HPDE6-E6E7 (cell line): ENCODE data around the gene LBHD1.
"Not testable (repeated sequence)": the region's sequence is repeated elsewhere in the genome, so short reads cannot be mapped to it uniquely, and the experiment has no call there.

Experiments used
- DNase-seq: peaks from one replicate; pipeline ENCODE4 v3.0.0; 2011; ENCODE audit warnings: missing footprints; ENCODE audit errors: extremely low spot score

Gene LBHD1

DNA sequence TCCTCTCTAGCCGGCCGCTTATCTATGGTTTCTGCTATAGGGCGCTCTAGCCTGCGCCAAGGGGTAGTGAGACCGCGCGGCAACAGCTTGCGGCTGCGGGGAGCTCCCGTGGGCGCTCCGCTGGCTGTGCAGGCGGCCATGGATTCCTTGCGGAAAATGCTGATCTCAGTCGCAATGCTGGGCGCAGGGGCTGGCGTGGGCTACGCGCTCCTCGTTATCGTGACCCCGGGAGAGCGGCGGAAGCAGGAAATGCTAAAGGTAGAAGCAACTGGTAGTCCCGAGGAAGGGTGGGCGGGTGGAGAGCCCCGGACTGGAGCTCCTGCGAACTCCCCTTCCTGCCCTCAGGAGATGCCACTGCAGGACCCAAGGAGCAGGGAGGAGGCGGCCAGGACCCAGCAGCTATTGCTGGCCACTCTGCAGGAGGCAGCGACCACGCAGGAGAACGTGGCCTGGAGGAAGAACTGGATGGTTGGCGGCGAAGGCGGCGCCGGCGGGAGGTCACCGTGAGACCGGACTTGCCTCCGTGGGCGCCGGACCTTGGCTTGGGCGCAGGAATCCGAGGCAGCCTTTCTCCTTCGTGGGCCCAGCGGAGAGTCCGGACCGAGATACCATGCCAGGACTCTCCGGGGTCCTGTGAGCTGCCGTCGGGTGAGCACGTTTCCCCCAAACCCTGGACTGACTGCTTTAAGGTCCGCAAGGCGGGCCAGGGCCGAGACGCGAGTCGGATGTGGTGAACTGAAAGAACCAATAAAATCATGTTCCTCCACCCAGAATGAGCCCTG is at the start of gene LBHD1, which contains the start of gene UQCC3:
Gene LBHD1 (minus strand): TSS at position 660 of the 782 bp plus-strand sequence. CDS start 2,236 bp downstream, outside the sequence.
Gene UQCC3 (plus strand): TSS at position 66 of the 782 bp plus-strand sequence. CDS start 73 bp downstream, at position 139.
- DNase-seq = peak; percentile 71

DNA sequence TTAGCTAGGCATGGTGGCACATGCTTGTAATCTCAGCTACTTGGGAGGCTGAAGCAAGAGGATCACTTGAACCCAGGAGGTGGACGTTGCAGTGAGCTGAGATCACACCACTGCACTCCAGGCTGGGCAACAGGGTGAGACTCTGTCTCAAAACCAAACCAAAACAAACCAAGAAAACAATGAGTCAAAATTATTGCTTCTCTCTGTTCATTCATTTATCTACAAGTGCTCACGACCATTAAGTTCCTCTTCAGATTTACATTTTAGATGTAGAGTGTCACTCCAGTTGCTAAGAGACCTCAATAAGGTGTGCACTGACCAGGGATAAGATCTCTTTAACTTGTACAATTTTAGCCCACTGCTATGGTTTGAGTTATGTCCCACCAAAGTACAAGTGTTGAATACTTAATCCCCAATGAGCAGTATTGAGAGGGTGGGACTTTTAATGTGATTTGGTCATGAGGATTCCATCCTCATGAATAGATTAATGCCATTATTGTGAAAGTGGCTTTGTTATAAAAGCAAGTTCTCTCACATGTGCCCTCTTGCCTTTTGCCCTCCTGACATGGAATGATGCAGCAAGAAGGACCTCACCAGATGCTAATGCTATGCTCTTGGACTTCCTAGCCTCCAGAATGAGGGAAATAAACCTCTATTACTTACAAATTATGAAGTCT is 47.4 kb upstream of the LBHD1 start:
- no peak for DNase-seq

DNA sequence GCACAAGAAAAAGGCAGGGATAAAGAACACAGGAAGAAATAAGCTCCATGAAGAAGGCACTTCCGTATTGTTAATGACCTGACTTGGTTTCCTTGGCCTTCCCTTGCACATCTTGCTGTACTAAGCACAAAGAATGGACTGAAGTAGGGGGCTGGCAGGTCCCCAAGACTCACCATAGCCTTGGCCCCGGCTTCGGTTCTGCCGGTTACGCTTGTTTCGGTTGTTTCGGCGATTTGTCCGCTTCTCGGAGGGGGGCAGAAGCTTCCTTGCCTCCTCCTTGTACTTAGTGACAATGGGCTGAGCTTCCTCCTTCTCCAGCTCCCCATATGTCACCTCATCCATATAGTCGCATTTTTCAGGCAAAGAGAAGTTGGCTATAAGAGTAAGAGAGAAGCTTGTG is 44.7 kb upstream of the LBHD1 start:
- DNase-seq = no peak

DNA sequence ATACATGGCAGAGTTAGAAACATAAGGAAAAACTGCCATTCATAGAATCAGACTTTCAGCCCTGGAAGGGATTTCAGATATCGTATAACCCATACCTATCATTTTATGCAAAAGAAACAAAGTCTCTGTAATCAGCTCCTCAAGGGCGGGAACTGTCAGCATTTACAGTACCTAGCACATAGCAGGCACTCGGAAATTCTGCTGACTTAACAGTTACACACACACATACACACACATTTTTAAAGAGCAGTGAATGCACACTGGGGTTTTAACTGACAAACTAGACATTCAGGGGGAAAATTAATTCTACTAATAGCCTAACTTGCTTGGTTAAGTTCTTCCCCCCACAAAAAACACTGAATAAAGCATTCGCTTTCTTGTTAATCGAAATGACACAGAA is 44.1 kb upstream of the LBHD1 start:
- DNase-seq = no peak

DNA sequence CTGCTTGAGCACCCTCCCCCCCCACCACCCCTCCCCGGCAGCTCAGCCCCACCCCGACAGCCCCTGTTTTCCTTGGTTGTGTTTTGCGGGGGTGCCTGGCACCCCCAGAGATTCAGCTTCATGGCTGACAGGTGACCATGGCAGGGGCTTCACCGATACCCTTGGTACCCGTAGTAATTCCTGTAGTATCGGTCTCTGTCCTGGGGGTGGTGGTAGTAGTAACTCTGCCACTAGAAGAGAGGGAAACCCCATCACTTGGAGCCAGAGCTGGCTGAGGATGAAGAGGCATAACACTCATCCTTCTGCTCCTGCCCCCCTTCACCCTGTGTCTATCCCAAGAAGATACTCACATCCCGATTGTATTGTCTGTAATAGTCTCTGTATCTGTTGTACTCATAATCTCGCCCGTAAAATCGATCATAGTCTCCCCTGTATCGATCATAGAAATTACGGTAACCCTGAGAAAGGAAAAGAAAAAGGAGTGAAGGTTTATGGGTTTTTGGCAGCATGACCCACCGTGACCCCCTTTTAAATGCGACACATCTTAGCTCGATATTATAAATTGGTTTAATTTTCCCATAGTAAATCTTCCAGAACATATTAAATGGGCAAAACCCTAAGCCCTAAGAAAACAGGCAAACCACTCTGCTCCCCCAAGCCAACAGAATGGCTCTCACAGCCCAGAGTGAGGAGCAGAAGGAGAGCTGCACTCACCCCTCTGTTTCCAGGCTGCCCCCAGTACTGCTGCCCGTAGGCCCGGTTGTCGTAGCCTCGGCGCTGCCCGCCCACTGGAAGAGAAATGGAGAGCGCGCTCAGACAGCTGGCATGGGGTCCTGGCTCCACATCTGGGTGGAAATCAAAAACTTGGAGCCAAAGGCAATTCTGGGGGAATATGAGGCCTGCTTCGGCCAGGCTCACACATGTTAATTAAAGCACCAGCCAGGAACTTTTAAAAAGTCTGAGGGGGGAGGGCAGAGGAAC is 43.4 kb upstream of the LBHD1 start:
- no peak for DNase-seq

DNA sequence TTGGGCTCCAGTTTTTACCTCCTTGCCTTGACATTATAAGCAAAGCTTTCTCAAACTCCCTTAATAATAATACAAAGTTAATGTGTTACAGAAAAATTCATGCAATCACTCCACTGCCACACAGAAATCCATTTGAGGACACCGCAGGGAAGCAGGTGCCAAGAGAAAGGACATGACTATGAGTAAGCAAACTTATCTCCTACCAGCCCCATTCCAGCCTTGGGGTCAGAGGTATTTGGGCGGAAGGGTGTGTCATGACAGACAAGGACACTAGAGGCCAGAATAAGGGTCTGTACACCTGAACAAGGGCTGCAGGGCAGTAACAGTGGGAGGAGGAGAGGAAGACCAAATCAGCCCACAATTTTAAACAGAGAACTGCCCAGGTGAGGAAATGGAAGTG is 41.3 kb upstream of the LBHD1 start:
- DNase-seq = no peak

DNA sequence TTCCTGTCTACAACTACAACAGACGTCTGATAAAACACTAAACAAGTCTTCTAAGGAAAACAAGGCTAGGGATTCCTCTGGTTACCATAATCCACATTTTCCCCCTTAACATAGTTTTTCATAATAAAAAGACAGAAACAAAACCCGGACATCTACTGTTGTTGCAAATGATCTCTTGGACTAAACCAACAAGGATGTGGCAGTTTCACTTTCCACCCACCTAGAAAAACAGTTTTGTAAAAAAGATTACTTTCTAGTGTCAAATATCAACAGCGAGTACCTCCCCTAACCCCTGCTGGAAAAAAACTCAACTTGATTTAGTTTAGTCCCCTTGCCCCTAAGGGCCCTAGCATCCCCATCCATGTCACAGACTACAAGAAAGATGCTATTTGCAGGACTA is 40.8 kb upstream of the LBHD1 start:
- DNase-seq = no peak

DNA sequence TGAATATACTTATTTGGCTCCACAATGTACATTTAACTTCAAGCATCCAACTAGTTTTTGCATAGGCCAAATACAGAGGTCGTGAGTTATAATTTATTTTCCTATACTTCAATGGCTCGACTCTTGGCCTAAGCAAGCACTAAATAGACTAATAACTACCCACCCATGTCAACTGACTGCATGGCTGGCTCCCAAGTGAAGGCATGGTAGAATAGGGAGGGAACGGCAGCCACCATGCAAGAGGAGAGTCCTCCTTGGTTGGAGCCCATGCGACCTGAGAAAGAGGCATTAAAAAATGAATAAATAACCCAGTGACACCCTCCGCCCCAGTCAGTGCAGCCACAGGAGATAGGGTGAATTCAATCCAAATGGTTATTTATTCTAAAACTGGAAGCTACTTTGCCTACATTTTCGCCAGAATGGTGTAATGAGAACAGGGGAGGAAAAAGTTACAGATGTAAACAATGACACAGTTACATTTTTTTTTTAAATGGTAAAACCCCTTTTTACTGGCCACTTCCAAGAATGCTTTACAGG is 40.3 kb upstream of the LBHD1 start:
- DNase-seq = no peak

DNA sequence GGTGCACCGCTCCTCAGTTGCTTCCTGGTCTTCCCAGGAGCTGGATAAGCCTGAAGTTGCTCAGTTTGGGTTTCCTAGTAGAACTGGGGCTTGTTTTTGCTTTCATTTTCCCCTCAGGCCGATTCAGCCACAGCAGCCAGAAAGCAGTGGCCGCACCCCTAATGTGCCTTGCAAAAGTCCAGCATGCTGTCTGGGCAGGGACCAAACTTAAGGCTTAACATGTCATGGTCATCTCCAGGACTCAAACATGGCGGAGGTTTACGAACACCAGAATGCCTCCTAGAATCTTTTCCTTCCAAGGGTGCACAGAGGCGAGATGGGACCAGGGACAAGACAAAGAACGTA is 37.9 kb upstream of the LBHD1 start:
- no peak for DNase-seq

DNA sequence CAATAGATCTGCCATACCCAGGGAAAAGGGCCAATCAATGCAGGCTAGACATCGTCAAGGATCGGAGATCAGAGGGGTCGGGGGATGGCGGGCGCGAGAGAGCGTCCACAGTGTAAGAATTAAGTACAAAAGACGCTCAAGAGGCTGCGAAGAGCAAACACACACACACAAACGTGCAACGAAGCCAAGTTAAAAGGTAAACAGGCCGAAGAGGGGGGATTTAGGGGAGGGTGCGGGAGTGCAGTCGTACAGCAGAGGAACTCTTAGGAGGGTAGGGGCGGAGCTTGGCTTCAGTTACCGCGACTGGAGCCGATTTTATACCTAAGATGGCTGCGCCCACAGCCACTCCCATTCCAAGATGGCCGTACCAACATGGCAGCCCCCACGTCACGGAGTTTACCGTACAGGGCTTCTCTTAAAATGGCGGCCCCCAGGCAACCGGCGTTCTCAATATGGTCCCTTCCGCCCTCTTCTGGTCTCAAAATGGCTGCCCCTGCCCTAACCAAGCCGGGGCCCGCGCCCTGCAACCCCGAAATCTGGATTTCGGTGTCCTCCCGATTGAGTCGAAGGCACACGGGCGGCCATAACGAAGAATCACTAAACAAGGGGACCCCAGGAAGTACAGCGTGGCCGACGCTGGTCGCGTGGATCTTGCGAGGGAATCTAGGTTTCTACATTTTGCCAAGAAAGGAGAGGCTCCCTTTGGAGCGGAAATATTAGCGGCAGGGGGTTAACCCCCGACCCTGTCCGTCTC is 37.4 kb upstream of the LBHD1 start:
- DNase-seq = peak; percentile 88

DNA sequence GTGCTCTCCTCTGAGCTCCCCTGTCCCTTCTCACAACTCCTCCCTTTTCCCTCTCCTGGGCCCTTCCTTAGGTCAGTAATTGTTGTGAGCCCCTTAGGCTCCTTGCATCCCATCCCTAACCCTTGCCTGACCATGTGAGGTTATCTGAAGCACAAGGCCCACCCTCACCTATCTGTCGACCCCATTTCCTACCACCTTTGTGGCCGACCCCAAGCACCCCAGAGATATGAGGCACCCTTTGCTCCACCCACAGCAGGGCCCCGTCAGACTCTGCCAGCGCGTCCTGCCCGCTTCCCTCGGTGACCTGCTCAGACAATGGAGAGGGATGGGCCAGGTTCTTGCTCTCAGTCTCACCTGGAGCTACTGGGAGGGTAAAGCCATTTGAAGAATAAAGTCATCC is 36.7 kb upstream of the LBHD1 start:
- no peak for DNase-seq

DNA sequence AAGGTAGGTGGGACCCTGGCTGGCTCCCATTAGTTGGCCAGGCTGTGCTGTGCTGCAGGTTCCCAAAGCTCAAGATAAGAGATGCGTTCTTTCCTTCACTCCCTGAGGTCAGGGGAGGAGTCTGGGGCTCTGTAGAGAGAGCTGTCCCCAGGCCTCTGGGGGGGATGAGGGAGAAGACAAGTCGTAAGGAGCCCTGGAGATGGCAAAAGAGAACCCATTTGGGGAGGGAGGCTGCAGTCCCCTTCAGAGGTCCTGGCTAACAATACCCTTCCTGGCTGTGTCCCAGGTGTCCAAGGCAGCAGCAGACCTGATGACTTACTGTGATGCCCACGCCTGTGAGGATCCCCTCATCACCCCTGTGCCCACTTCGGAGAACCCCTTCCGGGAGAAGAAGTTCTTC is 36.3 kb upstream of the LBHD1 start:
- DNase-seq = no peak

DNA sequence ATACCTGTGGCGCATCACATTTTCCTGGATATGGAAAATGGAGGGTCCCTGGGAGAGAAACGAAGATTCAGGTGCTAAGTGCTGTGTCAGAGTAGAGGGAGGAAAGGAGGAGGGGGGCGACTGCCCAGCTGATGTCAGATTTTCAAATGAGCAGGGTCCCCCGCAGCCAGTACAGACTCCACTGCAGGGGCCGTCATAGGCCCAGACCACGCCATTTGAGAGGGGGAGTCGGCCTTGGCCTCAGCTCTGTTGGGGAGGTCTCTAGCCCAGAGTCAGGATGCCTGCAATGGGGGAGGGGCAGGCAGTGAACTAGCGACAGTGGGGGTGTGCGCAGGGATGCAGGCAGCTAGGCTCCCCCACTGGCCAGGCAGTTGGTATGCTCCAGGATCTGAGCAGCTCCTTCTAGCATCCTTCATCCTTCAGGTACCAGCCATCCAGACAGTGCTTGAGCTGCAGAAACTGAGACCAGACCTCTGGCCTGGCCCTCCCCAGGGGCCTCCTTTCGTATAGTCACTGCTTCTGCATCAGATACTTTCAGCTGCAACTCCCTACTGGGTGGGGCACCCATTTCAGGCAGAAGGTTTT is 35.3 kb upstream of the LBHD1 start, which contains the start of the genes BSCL2 and GNG3:
Gene BSCL2 (minus strand): TSS at position 148 of the 585 bp plus-strand sequence. CDS start 229 bp downstream, outside the sequence.
Gene GNG3 (plus strand): TSS at position 400 of the 585 bp plus-strand sequence. CDS start 620 bp downstream, outside the sequence.
- DNase-seq = no peak

DNA sequence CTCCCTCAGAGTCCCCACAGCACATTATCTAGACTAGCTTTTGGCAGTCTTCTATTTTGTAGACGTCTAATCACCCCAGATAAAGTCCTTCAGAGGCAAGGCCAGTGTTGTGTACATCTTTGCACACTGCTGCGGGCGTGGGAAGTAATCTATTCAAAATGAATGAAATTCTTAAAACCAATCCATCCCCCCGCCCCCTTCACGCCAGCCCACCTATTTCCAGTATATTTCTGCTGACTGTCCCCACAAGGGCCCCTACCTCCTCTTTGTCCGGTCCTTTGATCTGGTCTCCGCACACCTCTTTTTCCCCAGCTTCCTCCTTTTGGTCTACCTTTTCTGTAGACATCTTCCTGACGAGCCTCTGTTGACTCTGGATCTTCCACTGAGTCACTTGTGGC is 34.8 kb upstream of the LBHD1 start:
- DNase-seq = no peak

DNA sequence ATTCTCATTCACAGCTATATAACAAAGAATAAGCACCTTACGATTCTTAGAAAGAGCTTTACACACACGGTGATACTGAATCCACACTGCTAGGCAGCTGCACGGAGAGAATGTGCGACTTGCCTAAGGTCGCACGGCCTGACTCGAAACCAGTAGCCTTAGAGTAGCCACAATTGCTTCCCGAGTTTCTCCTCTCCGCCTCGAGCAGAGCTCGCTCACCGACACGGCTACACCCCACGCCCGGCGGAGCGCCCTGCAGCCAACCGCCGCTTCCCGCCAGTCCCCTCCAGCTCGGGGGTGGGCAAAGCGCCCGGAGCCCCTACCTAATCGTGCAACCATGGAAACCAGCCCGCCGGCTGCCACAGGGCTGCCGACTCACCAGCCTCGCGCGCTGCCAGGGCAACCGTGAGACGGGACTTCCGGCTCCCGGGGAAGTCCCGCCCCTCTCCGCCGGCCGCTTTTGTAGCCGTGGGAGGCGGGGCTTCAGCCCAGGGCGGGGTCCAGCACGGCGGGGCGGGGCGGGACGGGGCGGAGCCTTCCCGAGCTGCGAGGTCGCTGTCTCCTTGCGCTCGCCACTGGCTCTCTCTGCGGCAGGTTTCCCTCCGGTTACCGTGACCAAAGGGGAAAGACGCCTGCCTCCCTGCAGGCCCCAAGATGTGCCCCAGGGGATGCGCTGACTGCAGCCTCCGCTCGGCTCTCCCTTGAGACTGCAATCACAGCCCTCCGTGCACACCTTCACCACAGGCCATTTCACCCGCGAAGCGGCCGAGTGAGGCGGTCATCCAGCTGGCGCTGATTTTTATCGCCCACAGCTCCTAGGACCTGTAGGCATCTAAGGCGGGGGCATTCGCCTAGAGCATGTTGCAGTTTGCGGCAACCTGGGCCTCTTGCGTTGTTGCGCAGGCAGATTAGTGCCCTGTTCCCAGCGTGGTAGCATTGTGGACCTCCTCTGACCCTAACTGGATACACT is 34.1 kb upstream of the LBHD1 start:
- peak; percentile 77 for DNase-seq

DNA sequence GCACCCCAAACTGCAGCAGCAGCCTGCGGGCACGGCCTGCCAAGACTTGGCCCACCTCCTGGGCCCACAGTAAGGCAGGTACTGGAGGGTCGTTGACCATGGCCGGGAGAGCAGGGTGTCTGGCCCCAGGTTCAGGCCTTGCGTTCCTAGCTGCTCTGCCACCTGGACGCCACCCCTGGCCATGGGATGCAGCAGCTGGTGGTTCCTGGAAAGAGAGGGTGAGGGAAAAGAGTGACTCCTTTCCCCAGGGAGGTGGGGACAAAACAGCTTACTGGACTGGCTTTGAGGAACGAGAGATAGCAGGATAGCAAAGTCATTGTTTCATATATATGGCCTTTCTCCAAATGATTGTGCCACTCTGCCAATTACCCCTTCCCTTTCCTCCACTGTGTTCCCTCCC is 33.3 kb upstream of the LBHD1 start:
- no peak for DNase-seq

DNA sequence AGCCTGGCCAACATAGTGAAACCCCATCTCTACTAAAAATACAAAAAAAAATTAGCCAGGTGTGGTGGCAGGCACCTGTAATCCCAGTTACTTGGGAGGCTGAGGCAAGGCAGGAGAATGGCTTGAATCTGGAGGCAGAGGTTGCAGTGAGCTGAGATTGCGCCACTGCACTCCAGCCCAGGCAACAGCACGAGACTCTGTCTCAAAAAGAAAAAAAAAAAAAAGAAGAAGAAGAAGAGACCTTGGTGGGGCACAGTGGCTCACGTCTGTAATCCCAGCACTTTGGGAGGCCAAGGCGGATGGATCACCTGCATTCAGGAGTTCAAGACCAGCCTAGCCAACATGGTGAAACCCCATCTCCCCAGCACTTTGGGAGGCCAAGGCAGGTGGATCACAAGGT is 31.9 kb upstream of the LBHD1 start:
- DNase-seq = not testable (repeated sequence)

DNA sequence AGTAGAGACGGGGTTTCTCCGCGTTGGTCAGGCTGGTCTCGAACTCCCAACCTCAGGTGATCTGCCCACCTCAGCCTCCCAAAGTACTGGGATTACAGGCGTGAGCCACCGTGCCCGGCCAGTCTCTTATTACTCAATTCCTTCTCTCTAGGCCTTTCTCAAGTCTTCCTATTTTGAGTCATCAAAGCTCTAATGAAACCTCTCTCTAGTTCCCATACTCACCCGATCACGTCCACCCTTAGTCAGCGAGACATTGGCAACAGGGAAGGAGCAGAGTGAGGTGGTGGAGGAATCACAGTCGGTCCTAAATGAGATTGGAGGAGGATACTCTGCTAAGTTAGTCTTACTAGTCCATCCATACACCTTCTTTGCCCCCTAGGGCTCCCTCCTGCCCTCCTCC is 30.2 kb upstream of the LBHD1 start:
- no peak for DNase-seq

DNA sequence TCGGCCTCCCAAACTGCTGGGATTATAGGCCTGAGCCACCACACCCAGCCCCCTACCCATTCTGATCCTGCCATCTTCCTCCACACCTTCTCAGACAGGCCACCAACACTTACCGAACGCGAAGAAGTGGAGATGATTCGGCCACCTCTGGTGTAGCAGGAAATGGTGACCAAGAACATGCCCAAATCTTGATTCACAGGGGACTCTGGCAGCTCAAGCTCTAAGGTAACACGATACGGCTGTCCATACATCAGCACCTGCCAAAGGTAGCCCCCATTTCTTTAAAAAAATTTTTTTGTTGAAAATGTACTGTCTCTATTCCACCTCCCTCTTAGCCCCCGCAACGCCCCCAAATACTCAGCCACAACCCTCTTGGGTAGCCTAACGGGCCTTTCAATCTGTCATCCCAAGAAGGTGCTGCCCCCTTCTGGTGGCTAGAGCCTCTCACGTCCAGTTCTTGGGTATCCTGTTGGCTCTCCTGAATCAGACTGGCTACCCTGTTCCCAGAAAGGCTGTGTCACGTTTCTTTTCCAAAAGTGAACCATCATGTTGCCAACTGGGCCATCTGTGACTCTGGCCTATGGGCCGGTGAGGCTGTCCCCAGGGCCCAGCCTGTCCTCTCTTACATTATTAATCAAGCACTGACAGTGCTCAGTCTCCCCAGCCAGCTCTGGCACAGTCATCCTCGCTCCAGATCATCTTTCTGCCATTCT is 22.5 kb upstream of the LBHD1 start:
- peak; percentile 67 for DNase-seq
